Measurements from ENCODE around the gene TMEM119. TPM values are rescaled to one million over a fixed set of nuclear protein-coding genes. Genes with fewer than 3 reads are reported as not detected.

The TMEM119 gene
- total and polyA plus RNA-seq, 9 of the 15 experiments (the other 6 are each of a cell fraction or from before 2014, with no cell fraction given), result 0.18 TPM; not detected in 8

DNA sequence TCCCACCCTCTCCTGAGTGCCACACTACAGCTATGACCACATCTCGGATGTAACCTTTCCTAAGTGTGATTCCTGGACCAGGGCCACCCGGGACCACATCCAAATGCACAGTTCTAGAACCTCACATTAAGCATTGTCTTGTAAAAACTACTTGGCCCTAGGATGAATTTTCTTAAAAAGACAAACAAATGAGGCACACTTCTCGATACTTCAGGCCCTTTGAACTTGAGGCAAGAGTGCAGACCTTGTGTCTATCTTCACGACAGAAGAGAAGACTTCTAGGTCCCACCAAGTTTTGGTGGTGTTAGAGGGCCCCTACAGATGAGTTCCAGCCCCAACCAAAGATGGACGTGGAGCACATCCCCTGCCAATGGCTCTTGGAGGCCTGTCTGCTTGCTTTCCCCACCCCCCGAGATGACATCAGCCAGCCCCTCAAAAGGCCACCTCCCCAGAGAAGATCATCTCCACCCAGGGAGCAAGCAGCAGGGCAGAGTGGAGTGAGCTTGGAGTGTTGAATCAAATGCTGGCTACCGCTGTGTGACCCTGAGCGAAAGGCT lies 26.2 kb downstream of the TMEM119 start:
- no peak for DNase-seq (ENCODE audit: extremely low read depth in 1 of 4, low spot score in 3 of 4)
- POLR2A ChIA-PET, result interaction anchor here (1.2 to 2.7 kb wide), 2 partner anchors 11 to 120 kb away, joined by 3 to 15 read pairs; partner anchors contain the start of gene SART3
- Histone ChIP-seq H3K4me3 (no peak overlapping the region), H3K9me3 (replicated peaks; ENCODE audit: control insufficient read depth, insufficient read depth, low read depth, low read length) (no peaks in the 10 kb centered on the region), H3K9me1 (ENCODE audit: control insufficient read depth, insufficient read depth, low read length) (no peaks in the 10 kb centered on the region), H3K4me2 (ENCODE audit: insufficient read depth, low read length) (no peak overlapping the region), H3K36me3 (ENCODE audit: control insufficient read depth, insufficient read depth, low read length) (peaks cover 23% of the 10 kb centered on the region), H3K27me3 (ENCODE audit: control insufficient read depth in 2 of 2, insufficient read depth in 2 of 2, low read length in 2 of 2) (no peaks in the 10 kb centered on the region), H3K79me2 (ENCODE audit: control insufficient read depth, insufficient read depth, low read length) (no peaks in the 10 kb centered on the region), H2AFZ (ENCODE audit: low read depth, low read length) (no peak overlapping the region), H3K27ac (ENCODE audit: extremely low read depth, low read depth, low read length) (no peak overlapping the region), H3K4me1 (replicated peaks in 1 of 2; ENCODE audit: control insufficient read depth in 2 of 2, insufficient read depth in 2 of 2, low read length in 2 of 2) (no peaks in the 10 kb centered on the region), H3K9ac (ENCODE audit: insufficient read depth in 1 of 2, low read depth in 2 of 2, low read length in 2 of 2) (no peak overlapping the region), H4K20me1 (replicated peaks; ENCODE audit: control insufficient read depth, insufficient read depth, low read length) (no peaks in the 10 kb centered on the region)
- ATAC-seq, result no peak; the same call in 2 of the 3 replicates
- no peak for TF ChIP-seq HMG20B (CRISPR knock-in tag; IDR thresholded peaks at IDR 0.05)
- TF ChIP-seq BCOR (IDR thresholded peaks at IDR 0.05), result 0 out of 2 replicates have a peak, but pooled peaks have one; percentile 60
- FAIRE-seq, result no peak
- intact Hi-C loops (cut with micrococcal nuclease), result no loop called here
- in situ Hi-C loops (cut with MboI), result no loop called here
- BruUV-seq (replicated peaks), result no TSS peak
- WGBS (ENCODE audit: insufficient coverage, low coverage, missing lambda C conversion rate), result 22% methylated on average over 8 of the region's 8 CpGs
- CTCF ChIA-PET (ENCODE audit: low intra/inter-chr PET ratio), result no interaction called here

GRCh38 chr12:108570743-108571608 lies 26.9 kb downstream of the TMEM119 start:
- FAIRE-seq (no peak), ATAC-seq (peak; percentile 60), DNase-seq (ENCODE audit: extremely low read depth in 1 of 4, low spot score in 3 of 4) (peak in 1 of 4 experiments; percentile 27)
- no peak overlapping the region for H3K27ac ChIP-seq (ENCODE audit: extremely low read depth, low read depth, low read length)
- no peak overlapping the region for H3K9ac ChIP-seq (ENCODE audit: insufficient read depth in 1 of 2, low read depth in 2 of 2, low read length in 2 of 2)
- no peaks in the 10 kb centered on the region for H3K79me2 ChIP-seq (ENCODE audit: control insufficient read depth, insufficient read depth, low read length)
- in situ Hi-C loops (cut with MboI), result no loop called here
- peaks cover 30% of the 10 kb centered on the region for H3K36me3 ChIP-seq (ENCODE audit: control insufficient read depth, insufficient read depth, low read length)
- intact Hi-C loops (cut with micrococcal nuclease), result no loop called here
- POLR2A ChIA-PET, result interaction anchor here (1.2 to 2.7 kb wide), 2 partner anchors 10 to 121 kb away, joined by 3 to 15 read pairs; partner anchors contain the start of gene SART3
- no peaks in the 10 kb centered on the region for H3K4me1 ChIP-seq (replicated peaks in 1 of 2; ENCODE audit: control insufficient read depth in 2 of 2, insufficient read depth in 2 of 2, low read length in 2 of 2)
- no peaks in the 10 kb centered on the region for H3K27me3 ChIP-seq (ENCODE audit: control insufficient read depth in 2 of 2, insufficient read depth in 2 of 2, low read length in 2 of 2)
- no peaks in the 10 kb centered on the region for H3K9me1 ChIP-seq (ENCODE audit: control insufficient read depth, insufficient read depth, low read length)
- CTCF ChIA-PET (ENCODE audit: low intra/inter-chr PET ratio), result interaction anchor here (0.5 to 1.1 kb wide), 3 partner anchors 47 to 523 kb away, joined by 3 to 8 read pairs (median 5); partner anchors contain the start of gene ALKBH2
- H2AFZ ChIP-seq (ENCODE audit: low read depth, low read length), result no peak overlapping the region
- H3K9me3 ChIP-seq (replicated peaks; ENCODE audit: control insufficient read depth, insufficient read depth, low read depth, low read length), result no peaks in the 10 kb centered on the region
- no peak overlapping the region for H3K4me3 ChIP-seq
- WGBS (ENCODE audit: insufficient coverage, low coverage, missing lambda C conversion rate), result 27% methylated on average over 3 of the region's 3 CpGs
- H3K4me2 ChIP-seq (ENCODE audit: insufficient read depth, low read length), result no peak overlapping the region
- no TSS peak for BruUV-seq (replicated peaks)
- H4K20me1 ChIP-seq (replicated peaks; ENCODE audit: control insufficient read depth, insufficient read depth, low read length), result no peaks in the 10 kb centered on the region
- TF ChIP-seq, protein P1, sequence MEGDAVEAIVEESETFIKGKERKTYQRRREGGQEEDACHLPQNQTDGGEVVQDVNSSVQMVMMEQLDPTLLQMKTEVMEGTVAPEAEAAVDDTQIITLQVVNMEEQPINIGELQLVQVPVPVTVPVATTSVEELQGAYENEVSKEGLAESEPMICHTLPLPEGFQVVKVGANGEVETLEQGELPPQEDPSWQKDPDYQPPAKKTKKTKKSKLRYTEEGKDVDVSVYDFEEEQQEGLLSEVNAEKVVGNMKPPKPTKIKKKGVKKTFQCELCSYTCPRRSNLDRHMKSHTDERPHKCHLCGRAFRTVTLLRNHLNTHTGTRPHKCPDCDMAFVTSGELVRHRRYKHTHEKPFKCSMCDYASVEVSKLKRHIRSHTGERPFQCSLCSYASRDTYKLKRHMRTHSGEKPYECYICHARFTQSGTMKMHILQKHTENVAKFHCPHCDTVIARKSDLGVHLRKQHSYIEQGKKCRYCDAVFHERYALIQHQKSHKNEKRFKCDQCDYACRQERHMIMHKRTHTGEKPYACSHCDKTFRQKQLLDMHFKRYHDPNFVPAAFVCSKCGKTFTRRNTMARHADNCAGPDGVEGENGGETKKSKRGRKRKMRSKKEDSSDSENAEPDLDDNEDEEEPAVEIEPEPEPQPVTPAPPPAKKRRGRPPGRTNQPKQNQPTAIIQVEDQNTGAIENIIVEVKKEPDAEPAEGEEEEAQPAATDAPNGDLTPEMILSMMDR (IDR thresholded peaks at IDR 0.05 in 2 of 3, conservative IDR thresholded peaks at IDR 0.05 in 1 of 3; ENCODE audit: insufficient read depth in 2 of 3, low read depth in 1 of 3, low read length in 3 of 3), result peak; percentile 28 to 56 (median 43); a peak in 4 of 6 replicates
- TF ChIP-seq, protein P2, sequence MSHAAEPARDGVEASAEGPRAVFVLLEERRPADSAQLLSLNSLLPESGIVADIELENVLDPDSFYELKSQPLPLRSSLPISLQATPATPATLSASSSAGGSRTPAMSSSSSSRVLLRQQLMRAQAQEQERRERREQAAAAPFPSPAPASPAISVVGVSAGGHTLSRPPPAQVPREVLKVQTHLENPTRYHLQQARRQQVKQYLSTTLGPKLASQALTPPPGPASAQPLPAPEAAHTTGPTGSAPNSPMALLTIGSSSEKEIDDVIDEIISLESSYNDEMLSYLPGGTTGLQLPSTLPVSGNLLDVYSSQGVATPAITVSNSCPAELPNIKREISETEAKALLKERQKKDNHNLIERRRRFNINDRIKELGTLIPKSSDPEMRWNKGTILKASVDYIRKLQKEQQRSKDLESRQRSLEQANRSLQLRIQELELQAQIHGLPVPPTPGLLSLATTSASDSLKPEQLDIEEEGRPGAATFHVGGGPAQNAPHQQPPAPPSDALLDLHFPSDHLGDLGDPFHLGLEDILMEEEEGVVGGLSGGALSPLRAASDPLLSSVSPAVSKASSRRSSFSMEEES (CRISPR knock-in tag; IDR thresholded peaks at IDR 0.05), result no peak
- no peak for TF ChIP-seq SMAD1 (IDR thresholded peaks at IDR 0.05; ENCODE audit: low read depth, low read length, partially characterized antibody)
